Measurements from ENCODE around the gene A2M. TPM values are rescaled to one million over a fixed set of nuclear protein-coding genes. Genes with fewer than 3 reads are reported as not detected.

Gene A2M
- total RNA-seq, 1 donor from 2014 or later: 1.2 TPM

GRCh38 chr12:9107542-9107873 is 8.2 kb downstream of the A2M start:
- Mint-ChIP-seq H3K27ac (ENCODE audit: unreplicated experiment) (no peak overlapping the region), H3K36me3 (ENCODE audit: unreplicated experiment) (no peaks in the 10 kb centered on the region), H3K4me3 (ENCODE audit: unreplicated experiment) (no peak overlapping the region), H3K4me1 (ENCODE audit: unreplicated experiment) (no peaks in the 10 kb centered on the region), H3K27me3 (ENCODE audit: unreplicated experiment) (peaks cover 2% of the 10 kb centered on the region), H3K9me3 (ENCODE audit: unreplicated experiment) (no peaks in the 10 kb centered on the region)
- no peak for TF ChIP-seq CTCF (IDR thresholded peaks at IDR 0.05)
- no peak for DNase-seq (ENCODE audit: extremely low spot score, unreplicated experiment)

DNA sequence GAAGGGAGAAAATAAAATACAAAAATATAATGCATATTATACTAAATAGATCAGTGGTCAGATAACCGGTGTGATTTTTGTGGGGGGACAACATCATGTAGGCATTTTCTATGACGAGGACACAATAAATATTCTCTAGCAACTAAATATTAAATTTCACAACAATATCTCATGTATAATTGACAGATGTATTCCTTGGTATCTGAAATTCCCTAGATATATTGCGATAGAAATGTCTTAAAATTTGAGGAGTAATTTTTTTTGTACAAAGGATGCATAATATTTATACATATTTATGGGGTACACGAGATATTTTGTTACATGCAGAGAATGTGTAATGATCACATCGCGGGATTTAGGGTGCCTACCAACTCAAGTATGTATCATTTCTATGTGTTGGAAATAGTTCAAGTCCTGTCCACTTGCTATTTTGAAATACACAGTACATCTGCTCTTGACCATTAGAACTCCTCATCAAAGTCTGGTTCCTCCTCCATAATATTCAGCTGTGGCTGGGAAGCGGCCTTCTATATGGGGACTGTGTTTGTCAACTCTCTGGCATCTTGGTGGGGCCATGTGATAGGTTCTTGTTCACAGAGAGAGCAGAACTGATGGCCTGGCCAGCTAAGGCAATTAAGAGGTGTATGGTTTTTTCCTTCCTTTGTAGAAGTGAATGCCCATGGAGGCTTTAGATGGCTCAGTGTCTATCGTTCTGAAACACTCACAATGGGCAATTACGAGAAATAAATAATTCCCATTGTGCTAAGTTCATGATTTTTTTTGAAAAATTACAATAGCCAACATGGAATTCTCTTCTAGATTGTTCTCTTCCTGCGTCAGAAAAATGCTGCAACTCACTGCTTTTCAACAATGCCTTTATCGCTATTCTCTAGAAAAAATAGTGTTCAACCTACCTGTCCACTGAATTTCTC is 8.8 kb downstream of the A2M start:
- peaks cover 2% of the 10 kb centered on the region for H3K27me3 Mint-ChIP-seq (ENCODE audit: unreplicated experiment)

GRCh38 chr12:9106067-9106466 is 9.7 kb downstream of the A2M start:
- no peak for TF ChIP-seq CTCF (IDR thresholded peaks at IDR 0.05)
- no peaks in the 10 kb centered on the region for H3K27me3 Mint-ChIP-seq (ENCODE audit: unreplicated experiment)
- no peaks in the 10 kb centered on the region for H3K4me1 Mint-ChIP-seq (ENCODE audit: unreplicated experiment)
- DNase-seq (ENCODE audit: extremely low spot score, unreplicated experiment): no peak
- H3K36me3 Mint-ChIP-seq (ENCODE audit: unreplicated experiment): no peaks in the 10 kb centered on the region
- H3K9me3 Mint-ChIP-seq (ENCODE audit: unreplicated experiment): no peaks in the 10 kb centered on the region
- no peak overlapping the region for H3K27ac Mint-ChIP-seq (ENCODE audit: unreplicated experiment)
- H3K4me3 Mint-ChIP-seq (ENCODE audit: unreplicated experiment): no peak overlapping the region

More for the DNA sequence above, 8.8 kb downstream of the A2M start:
- Mint-ChIP-seq H3K4me3 (ENCODE audit: unreplicated experiment) (no peak overlapping the region), H3K27ac (ENCODE audit: unreplicated experiment) (no peak overlapping the region), H3K36me3 (ENCODE audit: unreplicated experiment) (no peaks in the 10 kb centered on the region), H3K4me1 (ENCODE audit: unreplicated experiment) (no peaks in the 10 kb centered on the region), H3K9me3 (ENCODE audit: unreplicated experiment) (no peaks in the 10 kb centered on the region)
- no peak for TF ChIP-seq CTCF (IDR thresholded peaks at IDR 0.05)
- no peak for DNase-seq (ENCODE audit: extremely low spot score, unreplicated experiment)

DNA sequence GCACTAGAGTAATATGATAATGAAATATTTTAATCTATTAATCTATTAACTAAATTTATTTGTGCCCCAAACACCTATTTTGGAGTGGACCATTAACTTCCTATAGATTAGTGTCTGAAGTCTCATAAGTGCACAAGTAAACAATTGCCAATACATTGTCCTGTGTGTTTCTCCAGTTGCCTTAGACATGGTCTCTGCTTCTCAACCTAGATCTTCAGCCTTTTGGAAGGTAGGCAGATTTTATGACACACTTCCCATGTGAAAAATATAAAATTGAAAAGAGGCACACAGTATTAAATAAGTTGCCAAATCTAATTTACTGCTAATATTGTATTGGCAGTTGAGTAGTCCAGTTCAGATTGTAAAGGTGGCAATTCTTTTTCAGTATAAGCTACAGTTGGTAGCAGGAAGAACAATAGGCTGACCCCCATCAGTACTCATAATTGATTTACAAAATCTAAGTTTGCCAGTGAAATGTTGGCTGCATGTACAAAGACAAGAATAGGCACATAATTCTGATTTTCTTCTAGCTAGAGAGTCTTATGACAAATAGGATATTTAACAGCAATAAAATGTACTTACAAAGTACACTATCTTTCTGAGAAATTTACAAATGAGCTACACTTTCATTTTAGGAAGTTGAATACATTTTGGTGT is 10.8 kb downstream of the A2M start:
- H3K4me1 Mint-ChIP-seq (ENCODE audit: unreplicated experiment): no peaks in the 10 kb centered on the region
- no peak overlapping the region for H3K4me3 Mint-ChIP-seq (ENCODE audit: unreplicated experiment)
- H3K36me3 Mint-ChIP-seq (ENCODE audit: unreplicated experiment): no peaks in the 10 kb centered on the region
- no peaks in the 10 kb centered on the region for H3K27me3 Mint-ChIP-seq (ENCODE audit: unreplicated experiment)
- DNase-seq (ENCODE audit: extremely low spot score, unreplicated experiment): no peak
- no peak for TF ChIP-seq CTCF (IDR thresholded peaks at IDR 0.05)
- no peaks in the 10 kb centered on the region for H3K9me3 Mint-ChIP-seq (ENCODE audit: unreplicated experiment)
- no peak overlapping the region for H3K27ac Mint-ChIP-seq (ENCODE audit: unreplicated experiment)

GRCh38 chr12:9104087-9104486 is 11.6 kb downstream of the A2M start:
- H3K4me3 Mint-ChIP-seq (ENCODE audit: unreplicated experiment): no peak overlapping the region
- no peak overlapping the region for H3K27ac Mint-ChIP-seq (ENCODE audit: unreplicated experiment)
- TF ChIP-seq CTCF (IDR thresholded peaks at IDR 0.05): no peak
- no peaks in the 10 kb centered on the region for H3K4me1 Mint-ChIP-seq (ENCODE audit: unreplicated experiment)
- no peaks in the 10 kb centered on the region for H3K36me3 Mint-ChIP-seq (ENCODE audit: unreplicated experiment)
- DNase-seq (ENCODE audit: extremely low spot score, unreplicated experiment): no peak
- no peaks in the 10 kb centered on the region for H3K27me3 Mint-ChIP-seq (ENCODE audit: unreplicated experiment)
- H3K9me3 Mint-ChIP-seq (ENCODE audit: unreplicated experiment): no peaks in the 10 kb centered on the region
